Kidney (tissue), 14 donors: ENCODE results near the gene SLC1A1. TPM values are rescaled to one million over a fixed set of nuclear protein-coding genes. Genes with fewer than 3 reads are reported as not detected.

ENCODE experiments used
- DNase-seq, 5 donors: peaks; one replicate each; pipeline ENCODE4 v3.0.0-alpha.2; 2013 to 2020
- FAIRE-seq: peaks from 2 replicates; lab custom pipeline; 2012; peaks lifted over from hg19 to GRCh38; lab: Jason Lieb, UNC
- H3K27ac ChIP-seq, 2 donors: one replicate each; pipeline ENCODE4 v1.7.0; 2013; ENCODE audit warnings: low read depth in 2 of 2, low read length in 2 of 2, inconsistent platforms in 1 of 2
- H3K27me3 ChIP-seq: one replicate; pipeline ENCODE4 v1.7.1; 2013; ENCODE audit warnings: low read length, inconsistent platforms; ENCODE audit not compliant: control insufficient read depth, insufficient read depth
- H3K36me3 ChIP-seq, 3 donors: one replicate each; pipeline versions ENCODE4 v1.7.0 to v1.7.1; 2013; ENCODE audit warnings: low read length in 3 of 3, control low read depth in 1 of 3, inconsistent platforms in 1 of 3; ENCODE audit not compliant: insufficient read depth in 3 of 3, control insufficient read depth in 2 of 3
- H3K4me1 ChIP-seq, 3 donors: one replicate each; pipeline versions ENCODE4 v1.7.0 to v1.7.1; 2013; ENCODE audit warnings: low read length in 3 of 3, inconsistent platforms in 1 of 3, low read depth in 1 of 3; ENCODE audit not compliant: control insufficient read depth in 2 of 3, insufficient read depth in 2 of 3
- H3K4me3 ChIP-seq, 3 donors: one replicate each; pipeline versions ENCODE4 v1.7.0 to v1.8.1; 2013; ENCODE audit warnings: low read length in 3 of 3, control low read depth in 1 of 3, inconsistent platforms in 1 of 3
- H3K9ac ChIP-seq, 3 donors: one replicate each; pipeline versions ENCODE4 v1.7.0 to v1.7.1; 2013; ENCODE audit warnings: low read length in 3 of 3, control low read depth in 1 of 3, inconsistent platforms in 1 of 3
- H3K9me3 ChIP-seq, 3 donors: one replicate each; pipeline versions ENCODE4 v1.7.0 to v1.7.1; 2013; ENCODE audit warnings: low read length in 3 of 3, control low read depth in 1 of 3, inconsistent platforms in 1 of 3; ENCODE audit not compliant: control insufficient read depth in 2 of 3, insufficient read depth in 1 of 3
- intact Hi-C: fragments of 100-400 bp; cut with DNase I; formaldehyde crosslinking; loops from one replicate; pipeline ENCODE4 v1.11.1; 2022
- polyA plus RNA-seq: library from polyadenylated mRNA; stranded (reverse); fragments of 350-450 nt; fragmentation: Illumina TruSeq; extraction: RNeasy Lipid Tissue Mini Kit (QIAGEN cat#74804); gene quantifications from one replicate; pipeline ENCODE4 v1.2.3, GENCODE V29; 2014; ENCODE audit warnings: low read depth, low replicate concordance; ENCODE audit not compliant: insufficient read depth
- total RNA-seq: library from RNA; stranded (reverse); fragmentation: NEBNext Ultra II Directional; extraction: Animal tissue kit (Norgen Biotek cat#: 25700); gene quantifications from one replicate; pipeline ENCODE4 v1.2.1, GENCODE V29; 2021
- TF ChIP-seq, protein P1 (sequence below): IDR thresholded peaks from 3 replicates; pipeline ENCODE4 v1.5.1; 2012; ENCODE audit warnings: mild to moderate bottlenecking, moderate library complexity, borderline replicate concordance; ENCODE audit not compliant: insufficient read depth; ENCODE audit errors: extremely low read depth
- donor health status: control.
- donor health status: control.
- donor health status: control.
- donor health status: control.
- donor health status: control.
- donor health status: DM: yes; HTN: yes; CAD: no.
- donor health status: Normal renal cell carcinoma (clear cell type).

The SLC1A1 gene
- total and polyA plus RNA-seq, 2 donors from 2014 or later, result 19.0 to 19.6 TPM

DNA sequence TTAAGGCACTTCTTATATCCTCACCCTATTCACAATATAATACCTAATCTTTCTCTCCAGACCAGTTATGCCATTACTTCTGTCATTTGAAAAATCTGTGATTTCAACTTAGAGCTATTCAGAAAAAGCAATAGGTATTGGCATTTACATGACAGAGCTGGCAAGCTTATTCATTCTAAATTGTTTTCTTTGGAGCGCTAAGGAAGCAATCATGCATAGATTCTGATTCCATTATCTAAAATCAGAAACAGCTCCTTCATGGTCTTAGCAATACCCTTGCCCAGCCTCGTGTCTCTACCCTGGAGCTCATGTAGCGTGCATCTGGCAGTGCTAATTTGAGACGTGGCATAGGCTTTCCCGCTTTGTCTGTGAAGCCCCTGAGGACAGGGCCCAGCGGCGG lies 4.5 kb downstream of the SLC1A1 start:
- DNase-seq (no peak), FAIRE-seq (no peak)
- TF ChIP-seq, protein P1, sequence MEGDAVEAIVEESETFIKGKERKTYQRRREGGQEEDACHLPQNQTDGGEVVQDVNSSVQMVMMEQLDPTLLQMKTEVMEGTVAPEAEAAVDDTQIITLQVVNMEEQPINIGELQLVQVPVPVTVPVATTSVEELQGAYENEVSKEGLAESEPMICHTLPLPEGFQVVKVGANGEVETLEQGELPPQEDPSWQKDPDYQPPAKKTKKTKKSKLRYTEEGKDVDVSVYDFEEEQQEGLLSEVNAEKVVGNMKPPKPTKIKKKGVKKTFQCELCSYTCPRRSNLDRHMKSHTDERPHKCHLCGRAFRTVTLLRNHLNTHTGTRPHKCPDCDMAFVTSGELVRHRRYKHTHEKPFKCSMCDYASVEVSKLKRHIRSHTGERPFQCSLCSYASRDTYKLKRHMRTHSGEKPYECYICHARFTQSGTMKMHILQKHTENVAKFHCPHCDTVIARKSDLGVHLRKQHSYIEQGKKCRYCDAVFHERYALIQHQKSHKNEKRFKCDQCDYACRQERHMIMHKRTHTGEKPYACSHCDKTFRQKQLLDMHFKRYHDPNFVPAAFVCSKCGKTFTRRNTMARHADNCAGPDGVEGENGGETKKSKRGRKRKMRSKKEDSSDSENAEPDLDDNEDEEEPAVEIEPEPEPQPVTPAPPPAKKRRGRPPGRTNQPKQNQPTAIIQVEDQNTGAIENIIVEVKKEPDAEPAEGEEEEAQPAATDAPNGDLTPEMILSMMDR, result no peak
- Histone ChIP-seq H3K27me3 (no peaks in the 10 kb centered on the region), H3K9me3 (no peaks in the 10 kb centered on the region), H3K36me3 (no peaks in the 10 kb centered on the region), H3K27ac (no peak overlapping the region), H3K4me1 (peaks cover 0 to 11% (median 2%) of the 10 kb centered on the region in 3 donors), H3K9ac (no peak overlapping the region), H3K4me3 (no peak overlapping the region)
- intact Hi-C loops, result no loop called here

DNA sequence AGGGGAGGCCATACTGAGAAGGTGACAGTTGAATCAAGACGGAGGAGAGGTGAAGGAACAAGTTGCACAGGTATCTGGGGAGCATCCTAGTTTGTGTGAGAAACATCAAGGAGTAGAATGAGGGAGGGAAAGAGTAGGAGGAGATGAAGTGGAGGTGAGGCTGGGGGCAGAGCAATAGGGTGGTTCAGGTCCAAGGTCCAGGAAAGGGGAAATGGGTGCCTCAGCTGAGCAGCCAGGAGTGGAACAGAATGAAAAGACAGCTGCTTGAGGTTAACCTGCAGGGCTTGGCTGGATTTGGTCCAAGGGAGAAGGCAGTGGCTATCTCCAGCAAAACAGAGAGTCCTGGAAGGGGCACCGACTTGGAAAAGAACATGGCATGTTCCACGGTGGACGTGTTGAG lies 5.3 kb downstream of the SLC1A1 start:
- intact Hi-C loops, result no loop called here
- H3K9me3 ChIP-seq, result no peaks in the 10 kb centered on the region
- no peaks in the 10 kb centered on the region for H3K27me3 ChIP-seq
- H3K27ac ChIP-seq, result no peak overlapping the region
- H3K36me3 ChIP-seq, result no peaks in the 10 kb centered on the region
- no peak for DNase-seq
- no peak overlapping the region for H3K9ac ChIP-seq
- no peak overlapping the region for H3K4me3 ChIP-seq
- H3K4me1 ChIP-seq, result peaks cover 0 to 11% (median 2%) of the 10 kb centered on the region in 3 donors
- no peak for FAIRE-seq
- TF ChIP-seq, protein P1, result no peak

DNA sequence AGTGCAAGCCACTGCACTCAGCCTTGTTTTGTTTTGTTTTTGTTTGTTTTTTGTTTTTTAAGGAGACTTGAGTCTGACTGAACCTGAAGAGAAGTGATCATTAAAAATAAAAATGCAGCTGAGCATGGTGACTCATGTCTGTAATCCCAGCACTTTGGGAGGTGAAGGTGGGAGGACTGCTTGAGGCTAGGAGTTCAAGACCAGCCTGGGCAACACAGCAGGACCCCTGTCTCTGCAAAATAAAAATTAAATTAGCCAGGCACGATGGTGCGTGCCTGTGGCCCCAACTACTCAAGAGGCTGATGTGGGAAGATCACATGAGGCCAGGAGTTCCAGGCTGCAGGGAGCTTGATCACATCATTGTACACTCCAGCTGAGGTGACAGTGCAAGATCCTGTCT lies 6.2 kb downstream of the SLC1A1 start:
- H3K27me3 ChIP-seq, result no peaks in the 10 kb centered on the region
- FAIRE-seq, result no peak
- TF ChIP-seq, protein P1, result no peak
- H3K9me3 ChIP-seq, result no peaks in the 10 kb centered on the region
- peaks cover 0 to 11% (median 2%) of the 10 kb centered on the region in 3 donors for H3K4me1 ChIP-seq
- H3K9ac ChIP-seq, result no peak overlapping the region
- no peak overlapping the region for H3K4me3 ChIP-seq
- H3K27ac ChIP-seq, result no peak overlapping the region
- DNase-seq, result no peak
- intact Hi-C loops, result no loop called here
- no peaks in the 10 kb centered on the region for H3K36me3 ChIP-seq

DNA sequence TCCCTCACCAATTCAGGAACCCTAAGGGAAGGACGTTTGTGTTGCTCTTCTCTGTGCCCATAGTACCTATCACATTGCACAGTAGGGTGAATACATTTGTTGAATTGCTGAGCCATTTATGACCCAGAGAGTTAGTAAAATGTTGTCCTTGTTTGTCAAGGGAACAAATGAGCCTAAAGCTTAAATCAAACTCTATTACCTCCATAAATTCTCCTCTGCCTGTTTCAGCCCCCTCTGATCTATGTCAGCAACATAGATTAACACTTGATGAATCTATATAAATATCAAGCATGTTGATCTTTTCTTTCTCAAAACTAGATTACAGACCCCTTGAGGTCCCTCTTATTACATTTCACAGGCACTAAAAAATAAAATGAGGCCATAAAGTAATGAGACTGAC lies 7.1 kb downstream of the SLC1A1 start:
- Histone ChIP-seq H3K27me3 (no peaks in the 10 kb centered on the region), H3K4me3 (no peak overlapping the region), H3K9ac (no peak overlapping the region), H3K9me3 (no peaks in the 10 kb centered on the region), H3K4me1 (peaks cover 0 to 11% (median 2%) of the 10 kb centered on the region in 3 donors), H3K36me3 (no peaks in the 10 kb centered on the region), H3K27ac (no peak overlapping the region)
- TF ChIP-seq, protein P1, result no peak
- DNase-seq (no peak), FAIRE-seq (no peak)
- intact Hi-C loops, result no loop called here
